Upper lobe of left lung (tissue), 6 donors: ENCODE results near the gene MNX1. TPM values are rescaled to one million over a fixed set of nuclear protein-coding genes. Genes with fewer than 3 reads are reported as not detected.

Experiments used
- ATAC-seq, 2 donors: fragments of 200-7000 bp; cut with Tn5 transposase; one replicate each; pipeline ENCODE4 v1.9.1; 2022; ENCODE audit warnings: mild to moderate bottlenecking in 2 of 2, moderate library complexity in 2 of 2; ENCODE audit not compliant: low FRiP score in 2 of 2
- DNase-seq, 2 donors: peaks; one replicate each; pipeline ENCODE4 v3.0.0-alpha.2; 2019 to 2020
- H3K27ac ChIP-seq, 4 donors: fragments of 200-600 bp; sonication (generic); one replicate each; pipeline ENCODE4 v1.5.1; 2016 to 2019
- H3K27me3 ChIP-seq, 4 donors: fragments of 200-600 bp; sonication (generic); one replicate each; pipeline ENCODE4 v1.5.1; 2017 to 2019
- H3K36me3 ChIP-seq, 4 donors: fragments of 200-600 bp; sonication (generic); one replicate each; pipeline ENCODE4 v1.5.1; 2016 to 2019
- H3K4me1 ChIP-seq, 4 donors: fragments of 200-600 bp; sonication (generic); one replicate each; pipeline ENCODE4 v1.5.1; 2018 to 2019
- H3K4me3 ChIP-seq, 4 donors: fragments of 200-600 bp; sonication (generic); one replicate each; pipeline ENCODE4 v1.5.1; 2017 to 2019; ENCODE audit warnings: mild to moderate bottlenecking in 2 of 4, moderate library complexity in 1 of 4
- H3K9me3 ChIP-seq, 4 donors: fragments of 200-600 bp; sonication (generic); one replicate each; pipeline ENCODE4 v1.5.1; 2018 to 2019
- EP300 ChIP-seq, 4 donors: sonication (generic); formaldehyde crosslinking; IDR thresholded peaks; one replicate each; pipeline ENCODE4 v1.5.1; 2017; ENCODE audit warnings: antibody characterized with exemption in 4 of 4, control low read depth in 2 of 4
- POLR2A ChIP-seq, 4 donors: fragments of 450-650 bp; IDR thresholded peaks; one replicate each; pipeline ENCODE4 v1.5.1; 2016 to 2017; ENCODE audit warnings: antibody characterized with exemption in 4 of 4, mild to moderate bottlenecking in 2 of 4
- POLR2AphosphoS5 ChIP-seq, 2 donors: sonication (generic); formaldehyde crosslinking; IDR thresholded peaks; one replicate each; pipeline ENCODE4 v1.5.1; 2017; ENCODE audit warnings: antibody characterized with exemption in 2 of 2
- WGBS, 2 donors: methylation state at CpG; one replicate each; pipeline ENCODE4 v1.1.5; 2017 to 2018; 5-methylcytosine and 5-hydroxymethylcytosine counted together
- total RNA-seq, 6 donors: library from RNA; depleted of rRNA in 4 of 6; stranded (reverse); fragments of >200 nt in 4 of 6; gene quantifications; one replicate each; pipeline versions ENCODE4 v1.1.0 to v1.2.1, GENCODE V29; 2016 to 2021
- TF ChIP-seq, protein P1 (sequence below), 6 experiments: fragments of 450-650 bp in 4 of 6; fragments of 200-600 bp in 2 of 6; sonication (generic) in 2 of 6; IDR thresholded peaks; one replicate each; pipeline ENCODE4 v1.5.1; 2016 to 2019; ENCODE audit warnings: antibody characterized with exemption in 6 of 6
- donor health status: DM: no; HTN: no; CAD: no; lungs with moderate emphysema.
- donor health status: DM: no; HTN: yes; CAD: no; lungs with severe emphysema.

Gene MNX1
- total RNA-seq, 6 donors from 2014 or later, result 0.46 to 1.5 (median 0.98) TPM; not detected in 3

- H3K27me3 ChIP-seq, result no peaks in the 10 kb centered on the region
- WGBS, 2 donors, result 63 to 68% methylated on average over 22 to 31 of the region's 32 CpGs
Measured at GRCh38 chr7:156993021-156993924, 17.2 kb downstream of the MNX1 start.

GRCh38 chr7:156989766-156990535 lies 20.5 kb downstream of the MNX1 start:
- Histone ChIP-seq H3K27me3 (no peaks in the 10 kb centered on the region), H3K4me3 (no peak overlapping the region), H3K27ac (no peak overlapping the region), H3K4me1 (no peaks in the 10 kb centered on the region), H3K36me3 (no peaks in the 10 kb centered on the region), H3K9me3 (no peaks in the 10 kb centered on the region)
- TF ChIP-seq EP300 (IDR thresholded peaks at IDR 0.05) (no peak), POLR2AphosphoS5 (IDR thresholded peaks at IDR 0.05) (no peak), POLR2A (IDR thresholded peaks at IDR 0.05) (no peak)
- TF ChIP-seq, protein P1, sequence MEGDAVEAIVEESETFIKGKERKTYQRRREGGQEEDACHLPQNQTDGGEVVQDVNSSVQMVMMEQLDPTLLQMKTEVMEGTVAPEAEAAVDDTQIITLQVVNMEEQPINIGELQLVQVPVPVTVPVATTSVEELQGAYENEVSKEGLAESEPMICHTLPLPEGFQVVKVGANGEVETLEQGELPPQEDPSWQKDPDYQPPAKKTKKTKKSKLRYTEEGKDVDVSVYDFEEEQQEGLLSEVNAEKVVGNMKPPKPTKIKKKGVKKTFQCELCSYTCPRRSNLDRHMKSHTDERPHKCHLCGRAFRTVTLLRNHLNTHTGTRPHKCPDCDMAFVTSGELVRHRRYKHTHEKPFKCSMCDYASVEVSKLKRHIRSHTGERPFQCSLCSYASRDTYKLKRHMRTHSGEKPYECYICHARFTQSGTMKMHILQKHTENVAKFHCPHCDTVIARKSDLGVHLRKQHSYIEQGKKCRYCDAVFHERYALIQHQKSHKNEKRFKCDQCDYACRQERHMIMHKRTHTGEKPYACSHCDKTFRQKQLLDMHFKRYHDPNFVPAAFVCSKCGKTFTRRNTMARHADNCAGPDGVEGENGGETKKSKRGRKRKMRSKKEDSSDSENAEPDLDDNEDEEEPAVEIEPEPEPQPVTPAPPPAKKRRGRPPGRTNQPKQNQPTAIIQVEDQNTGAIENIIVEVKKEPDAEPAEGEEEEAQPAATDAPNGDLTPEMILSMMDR (IDR thresholded peaks at IDR 0.05), result no peak
- 83 to 92% methylated on average over 18 to 25 of the region's 25 CpGs for WGBS, 2 donors
- ATAC-seq (peak in 1 of 2 donors; percentile 38), DNase-seq (peak in 1 of 2 donors; percentile 75)

More at GRCh38 chr7:156993021-156993924, 17.2 kb downstream of the MNX1 start:
- TF ChIP-seq POLR2A (IDR thresholded peaks at IDR 0.05), result no peak
- no peak for TF ChIP-seq POLR2AphosphoS5 (IDR thresholded peaks at IDR 0.05)
- TF ChIP-seq, protein P1 (IDR thresholded peaks at IDR 0.05), result no peak
- TF ChIP-seq EP300 (IDR thresholded peaks at IDR 0.05), result no peak
- Histone ChIP-seq H3K4me1 (no peaks in the 10 kb centered on the region), H3K4me3 (no peak overlapping the region), H3K9me3 (no peaks in the 10 kb centered on the region), H3K27ac (no peak overlapping the region), H3K36me3 (no peaks in the 10 kb centered on the region)
- DNase-seq (peak in 1 of 2 donors; percentile 81), ATAC-seq (peak; percentile 43 to 53)

- Histone ChIP-seq H3K9me3 (no peaks in the 10 kb centered on the region), H3K27ac (no peak overlapping the region), H3K4me3 (no peak overlapping the region), H3K27me3 (no peaks in the 10 kb centered on the region), H3K4me1 (no peaks in the 10 kb centered on the region), H3K36me3 (no peaks in the 10 kb centered on the region)
- 65 to 67% methylated on average over 27 of the region's 27 CpGs for WGBS, 2 donors
- DNase-seq (no peak), ATAC-seq (no peak)
- TF ChIP-seq, protein P1 (IDR thresholded peaks at IDR 0.05), result no peak
- no peak for TF ChIP-seq POLR2AphosphoS5 (IDR thresholded peaks at IDR 0.05)
- TF ChIP-seq POLR2A (IDR thresholded peaks at IDR 0.05), result no peak
- TF ChIP-seq EP300 (IDR thresholded peaks at IDR 0.05), result no peak
Measured at GRCh38 chr7:156988343-156989185, 21.9 kb downstream of the MNX1 start.

GRCh38 chr7:156986378-156986777 lies 24.1 kb downstream of the MNX1 start:
- H3K27me3 ChIP-seq, result no peaks in the 10 kb centered on the region
- TF ChIP-seq POLR2A (IDR thresholded peaks at IDR 0.05) (no peak), EP300 (IDR thresholded peaks at IDR 0.05) (no peak), POLR2AphosphoS5 (IDR thresholded peaks at IDR 0.05) (no peak)
- TF ChIP-seq, protein P1 (IDR thresholded peaks at IDR 0.05), result no peak
- no peak for ATAC-seq
- H3K9me3 ChIP-seq, result no peaks in the 10 kb centered on the region
- no peak overlapping the region for H3K27ac ChIP-seq
- no peak overlapping the region for H3K4me3 ChIP-seq
- no peaks in the 10 kb centered on the region for H3K4me1 ChIP-seq
- WGBS, 2 donors, result 88 to 90% methylated on average over 8 of the region's 8 CpGs
- no peaks in the 10 kb centered on the region for H3K36me3 ChIP-seq
- no peak for DNase-seq
